GM12878 (cell line): ENCODE results near the gene MPRIP.

Experiments
- CREB1 ChIP-seq: IDR thresholded peaks from 2 replicates; pipeline ENCODE4 v1.6.1; 2012; ENCODE audit warnings: low read depth, mild to moderate bottlenecking, inconsistent platforms
- CTCF ChIP-seq, 3 experiments: IDR thresholded peaks in 2 of 3; conservative IDR thresholded peaks in 1 of 3; 2 replicates each; pipeline ENCODE4 v1.5.1; 2011; ENCODE audit warnings: low read depth in 3 of 3, low read length in 3 of 3, mild to moderate bottlenecking in 3 of 3, control low read depth in 2 of 3, moderate library complexity in 2 of 3, inconsistent platforms in 1 of 3, mixed read lengths in 1 of 3; ENCODE audit not compliant: control insufficient read depth in 2 of 3, insufficient read depth in 1 of 3; ENCODE audit errors: extremely low read depth in 1 of 3
- EP300 ChIP-seq, 2 experiments: fragments of 150-350 bp in 1 of 2; IDR thresholded peaks; 2 replicates each; pipeline ENCODE4 v1.6.1; 2011 to 2012; ENCODE audit warnings: low read depth in 2 of 2, low read length in 2 of 2, borderline replicate concordance in 1 of 2, improper control_type of control experiment in 1 of 2, inconsistent platforms in 1 of 2; ENCODE audit not compliant: control insufficient read depth in 1 of 2
- EZH2 ChIP-seq: IDR thresholded peaks from 2 replicates; pipeline ENCODE4 v1.6.1; 2012; ENCODE audit warnings: low read depth, mild to moderate bottlenecking, control low read depth, inconsistent platforms, low read length, borderline replicate concordance; ENCODE audit not compliant: control insufficient read depth
- JUNB ChIP-seq: IDR thresholded peaks from 2 replicates; pipeline ENCODE4 v1.6.1; 2016; ENCODE audit warnings: antibody characterized with exemption, mild to moderate bottlenecking
- KDM1A ChIP-seq: fragments of 200-600 bp; sonication (generic); IDR thresholded peaks from 2 replicates; pipeline ENCODE4 v1.6.1; 2016; ENCODE audit warnings: borderline replicate concordance
- MAX ChIP-seq: IDR thresholded peaks from 2 replicates; pipeline ENCODE4 v1.6.1; 2012; ENCODE audit warnings: low read depth, low read length, improper control_type of control experiment
- NFIC ChIP-seq: IDR thresholded peaks from 2 replicates; pipeline ENCODE4 v1.6.1; 2012; ENCODE audit warnings: low read depth, mild to moderate bottlenecking, inconsistent platforms, low read length, moderate library complexity
- POLR2A ChIP-seq: IDR thresholded peaks from 2 replicates; pipeline ENCODE4 v1.6.1; 2011; ENCODE audit warnings: low read depth, mild to moderate bottlenecking, low read length
- SPI1 ChIP-seq: IDR thresholded peaks from 2 replicates; pipeline ENCODE4 v1.6.1; 2011; ENCODE audit warnings: low read depth, mild to moderate bottlenecking, low read length, moderate library complexity, borderline replicate concordance; ENCODE audit not compliant: insufficient read depth
- USF2 ChIP-seq: IDR thresholded peaks from 2 replicates; pipeline ENCODE4 v1.6.1; 2011; ENCODE audit warnings: low read depth, low read length, improper control_type of control experiment, borderline replicate concordance
- ZSCAN29 ChIP-seq: fragments of 450-650 bp; IDR thresholded peaks from 2 replicates; pipeline ENCODE4 v1.6.1; 2017; ENCODE audit warnings: mild to moderate bottlenecking, moderate library complexity
- TF ChIP-seq, protein P1 (sequence below): IDR thresholded peaks from 2 replicates; pipeline ENCODE4 v1.6.1; 2012; ENCODE audit warnings: mild to moderate bottlenecking, low read depth, low read length

DNA sequence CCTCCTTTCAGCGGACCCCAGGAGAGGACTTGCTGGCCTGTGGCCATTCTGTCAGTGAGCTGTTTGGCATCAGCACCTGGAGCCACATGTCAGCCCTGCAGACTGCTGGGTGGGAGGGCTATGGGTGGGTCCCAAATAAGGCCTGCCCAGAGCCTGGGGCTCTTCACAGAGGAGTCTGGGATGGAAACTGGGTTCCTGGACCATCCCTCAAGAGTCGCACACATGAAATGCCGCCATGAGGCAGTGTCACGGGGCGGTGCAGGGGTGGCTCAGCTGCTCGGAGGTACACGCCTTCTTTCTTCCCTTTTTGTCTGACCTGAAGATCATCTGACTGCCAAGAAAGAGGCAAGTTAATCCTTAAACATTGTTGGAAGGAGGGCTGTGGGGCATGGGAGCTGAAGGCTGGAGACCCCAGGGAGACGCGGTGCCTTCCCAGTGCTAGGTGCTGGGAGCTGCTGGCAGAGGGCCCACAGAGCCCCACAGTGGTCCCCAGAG, 14.8 kb downstream of the MPRIP start:
- no peak for TF ChIP-seq USF2
- TF ChIP-seq EP300 (IDR thresholded peaks at IDR 0.05; ENCODE audit: borderline replicate concordance in 1 of 2, control insufficient read depth in 1 of 2, low read depth in 2 of 2, low read length in 2 of 2) = no peak
- no peak for TF ChIP-seq JUNB
- TF ChIP-seq CTCF (IDR thresholded peaks at IDR 0.05 in 2 of 3, conservative IDR thresholded peaks at IDR 0.05 in 1 of 3; ENCODE audit: control insufficient read depth in 2 of 3, extremely low read depth in 1 of 3, insufficient read depth in 1 of 3, low read depth in 3 of 3, low read length in 3 of 3) = no peak
- TF ChIP-seq KDM1A = no peak
- no peak for TF ChIP-seq ZSCAN29
- TF ChIP-seq CREB1 = no peak
- no peak for TF ChIP-seq POLR2A
- TF ChIP-seq MAX = no peak
- TF ChIP-seq EZH2 = no peak
- TF ChIP-seq SPI1 = no peak
- no peak for TF ChIP-seq NFIC
- TF ChIP-seq, protein P1, sequence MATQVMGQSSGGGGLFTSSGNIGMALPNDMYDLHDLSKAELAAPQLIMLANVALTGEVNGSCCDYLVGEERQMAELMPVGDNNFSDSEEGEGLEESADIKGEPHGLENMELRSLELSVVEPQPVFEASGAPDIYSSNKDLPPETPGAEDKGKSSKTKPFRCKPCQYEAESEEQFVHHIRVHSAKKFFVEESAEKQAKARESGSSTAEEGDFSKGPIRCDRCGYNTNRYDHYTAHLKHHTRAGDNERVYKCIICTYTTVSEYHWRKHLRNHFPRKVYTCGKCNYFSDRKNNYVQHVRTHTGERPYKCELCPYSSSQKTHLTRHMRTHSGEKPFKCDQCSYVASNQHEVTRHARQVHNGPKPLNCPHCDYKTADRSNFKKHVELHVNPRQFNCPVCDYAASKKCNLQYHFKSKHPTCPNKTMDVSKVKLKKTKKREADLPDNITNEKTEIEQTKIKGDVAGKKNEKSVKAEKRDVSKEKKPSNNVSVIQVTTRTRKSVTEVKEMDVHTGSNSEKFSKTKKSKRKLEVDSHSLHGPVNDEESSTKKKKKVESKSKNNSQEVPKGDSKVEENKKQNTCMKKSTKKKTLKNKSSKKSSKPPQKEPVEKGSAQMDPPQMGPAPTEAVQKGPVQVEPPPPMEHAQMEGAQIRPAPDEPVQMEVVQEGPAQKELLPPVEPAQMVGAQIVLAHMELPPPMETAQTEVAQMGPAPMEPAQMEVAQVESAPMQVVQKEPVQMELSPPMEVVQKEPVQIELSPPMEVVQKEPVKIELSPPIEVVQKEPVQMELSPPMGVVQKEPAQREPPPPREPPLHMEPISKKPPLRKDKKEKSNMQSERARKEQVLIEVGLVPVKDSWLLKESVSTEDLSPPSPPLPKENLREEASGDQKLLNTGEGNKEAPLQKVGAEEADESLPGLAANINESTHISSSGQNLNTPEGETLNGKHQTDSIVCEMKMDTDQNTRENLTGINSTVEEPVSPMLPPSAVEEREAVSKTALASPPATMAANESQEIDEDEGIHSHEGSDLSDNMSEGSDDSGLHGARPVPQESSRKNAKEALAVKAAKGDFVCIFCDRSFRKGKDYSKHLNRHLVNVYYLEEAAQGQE = no peak
